Thymus (tissue), 11 donors: ENCODE measurements around the gene SFXN5. TPM values are rescaled to one million over a fixed set of nuclear protein-coding genes. Genes with fewer than 3 reads are reported as not detected.
"Not testable (repeated sequence)": the region's sequence is repeated elsewhere in the genome, so short reads cannot be mapped to it uniquely, and the experiment has no call there.

Experiments used
- DNase-seq, 9 donors: peaks; one replicate each; pipeline ENCODE4 v3.0.0-alpha.2; 2013; ENCODE audit warnings: low spot score in 9 of 9, low read depth in 6 of 9, missing footprints in 1 of 9
- H3K27ac ChIP-seq, 2 donors: one replicate each; pipeline ENCODE4 v1.5.1; 2013; ENCODE audit warnings: control low read depth in 1 of 2, low read depth in 1 of 2, low read length in 1 of 2, mild to moderate bottlenecking in 1 of 2, moderate library complexity in 1 of 2
- H3K27me3 ChIP-seq, 2 donors: one replicate each; pipeline ENCODE4 v1.5.1; 2013; ENCODE audit warnings: low read length in 1 of 2; ENCODE audit not compliant: control insufficient read depth in 2 of 2, insufficient read depth in 1 of 2
- H3K36me3 ChIP-seq, 2 donors: one replicate each; pipeline ENCODE4 v1.5.1; 2013; ENCODE audit warnings: low read length in 1 of 2, mild to moderate bottlenecking in 1 of 2, moderate library complexity in 1 of 2; ENCODE audit not compliant: control insufficient read depth in 2 of 2, insufficient read depth in 2 of 2
- H3K4me1 ChIP-seq, 2 donors: one replicate each; pipeline ENCODE4 v1.5.1; 2013; ENCODE audit warnings: low read length in 2 of 2; ENCODE audit not compliant: control insufficient read depth in 2 of 2, insufficient read depth in 2 of 2
- H3K4me3 ChIP-seq, 2 donors: one replicate each; pipeline ENCODE4 v1.5.1; 2013; ENCODE audit warnings: low read length in 2 of 2, control low read depth in 1 of 2, mild to moderate bottlenecking in 1 of 2
- H3K9me3 ChIP-seq, 2 donors: one replicate each; pipeline ENCODE4 v1.5.1; 2013; ENCODE audit warnings: low read length in 1 of 2, mild to moderate bottlenecking in 1 of 2; ENCODE audit not compliant: control insufficient read depth in 2 of 2, insufficient read depth in 1 of 2
- WGBS: extraction: QIAGEN DNeasy Blood & Tissue Kit; methylation state at CpG from one replicate; pipeline ENCODE4 v1.1.7; 2013; 5-methylcytosine and 5-hydroxymethylcytosine counted together
- polyA plus RNA-seq: library from polyadenylated mRNA; stranded (reverse); fragments of 200-250 nt; gene quantifications from one replicate; pipeline ENCODE4 v1.2.3, GENCODE V29; 2013
- total RNA-seq: library from RNA; stranded (reverse); fragments of 120-200 nt; gene quantifications from one replicate; pipeline ENCODE4 v1.2.4, GENCODE V29; 2013
- donor health status: healthy.

The SFXN5 gene
- total and polyA plus RNA-seq, 2 donors = 6.2 to 11.0 TPM

- Histone ChIP-seq H3K36me3 (no peaks in the 10 kb centered on the region), H3K4me3 (no peak overlapping the region), H3K4me1 (no peaks in the 10 kb centered on the region), H3K27me3 (peaks cover 18 to 73% of the 10 kb centered on the region in 2 donors), H3K9me3 (no peaks in the 10 kb centered on the region), H3K27ac (no peak overlapping the region)
- 94% methylated on average over 3 of the region's 3 CpGs for WGBS
- no peak for DNase-seq
These were observed 162.8 kb downstream of the SFXN5 start for GRCh38 chr2:72908741-72909140.

DNA sequence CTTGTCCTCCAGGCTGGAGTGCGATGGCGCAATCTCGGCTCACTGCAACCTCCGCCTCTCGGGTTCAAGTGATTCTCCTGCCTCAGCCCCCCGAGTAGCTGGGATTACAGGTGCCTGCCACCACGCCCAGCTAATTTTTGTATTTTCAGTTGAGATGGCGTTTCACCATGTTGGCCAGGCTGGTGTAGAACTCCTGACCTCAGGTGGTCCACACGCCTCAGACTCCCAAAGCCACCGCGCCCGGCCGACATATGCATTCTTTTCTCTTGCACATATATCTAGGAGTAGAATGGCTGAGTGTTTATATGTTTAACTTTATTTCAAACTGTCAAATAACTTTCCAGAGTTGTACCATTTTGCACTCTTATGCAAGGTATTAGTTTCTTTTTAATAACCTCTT lies 164.1 kb downstream of the SFXN5 start:
- H3K4me3 ChIP-seq, DNase-seq: not testable (repeated sequence)
- H3K27me3 ChIP-seq = peaks cover 12 to 67% of the 10 kb centered on the region in 2 donors

DNA sequence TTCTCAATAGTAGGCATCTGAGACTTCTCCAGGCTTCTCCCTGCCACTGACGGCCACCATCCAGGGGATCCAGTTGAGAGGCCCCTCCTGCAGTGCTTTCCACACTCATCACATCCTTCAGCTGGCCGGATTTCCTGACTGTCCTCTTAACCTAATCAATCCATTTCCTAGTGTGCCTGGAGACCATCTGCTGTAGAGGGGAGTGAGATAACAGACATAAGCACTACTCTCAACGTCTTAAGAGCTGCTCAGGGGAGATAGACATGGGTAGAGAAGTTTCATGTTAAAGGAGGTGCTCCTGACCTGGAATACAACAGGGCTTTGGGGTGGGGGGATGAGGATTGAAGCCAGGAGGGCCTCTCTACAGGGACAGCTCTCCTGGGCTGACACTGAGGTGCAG lies 170.1 kb downstream of the SFXN5 start:
- Histone ChIP-seq H3K27ac (no peak overlapping the region), H3K36me3 (no peaks in the 10 kb centered on the region), H3K27me3 (peaks cover 5 to 65% of the 10 kb centered on the region in 2 donors), H3K9me3 (no peaks in the 10 kb centered on the region), H3K4me1 (no peaks in the 10 kb centered on the region), H3K4me3 (no peak overlapping the region)
- WGBS = 78% methylated on average over 3 of the region's 3 CpGs
- DNase-seq = no peak

More for the DNA sequence above, 164.1 kb downstream of the SFXN5 start:
- not testable (repeated sequence) for H3K36me3 ChIP-seq, H3K9me3 ChIP-seq, H3K27ac ChIP-seq, H3K4me1 ChIP-seq
- 93% methylated on average over 13 of the region's 13 CpGs for WGBS

- no peaks in the 10 kb centered on the region for H3K9me3 ChIP-seq
- no peak overlapping the region for H3K4me3 ChIP-seq
- no peak overlapping the region for H3K27ac ChIP-seq
- no peaks in the 10 kb centered on the region for H3K4me1 ChIP-seq
- DNase-seq = no peak
- peaks cover 3 to 67% of the 10 kb centered on the region in 2 donors for H3K27me3 ChIP-seq
- WGBS = 83% methylated on average over 5 of the region's 5 CpGs
- H3K36me3 ChIP-seq = no peaks in the 10 kb centered on the region
These were observed 171.2 kb downstream of the SFXN5 start for GRCh38 chr2:72900191-72900825.

DNA sequence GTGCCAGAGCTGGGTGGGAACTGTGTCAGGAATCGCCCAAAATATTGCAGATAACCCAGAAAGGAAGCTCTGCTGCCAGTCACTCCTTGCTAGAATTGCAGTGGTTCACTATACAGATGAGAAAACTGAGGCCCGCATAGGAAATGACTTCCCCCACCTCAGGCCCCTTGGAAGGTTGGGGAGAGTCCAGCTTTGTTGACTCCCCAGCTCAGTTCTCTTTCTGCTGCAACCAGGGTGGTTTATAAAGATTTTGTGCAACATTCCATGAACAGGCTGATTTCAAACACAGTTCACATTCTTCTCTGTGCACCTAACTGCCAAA lies 173.0 kb downstream of the SFXN5 start:
- no peaks in the 10 kb centered on the region for H3K4me1 ChIP-seq
- H3K9me3 ChIP-seq = no peaks in the 10 kb centered on the region
- H3K27me3 ChIP-seq = peaks cover 3 to 84% of the 10 kb centered on the region in 2 donors
- H3K27ac ChIP-seq = no peak overlapping the region
- no peak for DNase-seq
- no peaks in the 10 kb centered on the region for H3K36me3 ChIP-seq
- 91% methylated on average over 2 of the region's 2 CpGs for WGBS
- H3K4me3 ChIP-seq = no peak overlapping the region

DNA sequence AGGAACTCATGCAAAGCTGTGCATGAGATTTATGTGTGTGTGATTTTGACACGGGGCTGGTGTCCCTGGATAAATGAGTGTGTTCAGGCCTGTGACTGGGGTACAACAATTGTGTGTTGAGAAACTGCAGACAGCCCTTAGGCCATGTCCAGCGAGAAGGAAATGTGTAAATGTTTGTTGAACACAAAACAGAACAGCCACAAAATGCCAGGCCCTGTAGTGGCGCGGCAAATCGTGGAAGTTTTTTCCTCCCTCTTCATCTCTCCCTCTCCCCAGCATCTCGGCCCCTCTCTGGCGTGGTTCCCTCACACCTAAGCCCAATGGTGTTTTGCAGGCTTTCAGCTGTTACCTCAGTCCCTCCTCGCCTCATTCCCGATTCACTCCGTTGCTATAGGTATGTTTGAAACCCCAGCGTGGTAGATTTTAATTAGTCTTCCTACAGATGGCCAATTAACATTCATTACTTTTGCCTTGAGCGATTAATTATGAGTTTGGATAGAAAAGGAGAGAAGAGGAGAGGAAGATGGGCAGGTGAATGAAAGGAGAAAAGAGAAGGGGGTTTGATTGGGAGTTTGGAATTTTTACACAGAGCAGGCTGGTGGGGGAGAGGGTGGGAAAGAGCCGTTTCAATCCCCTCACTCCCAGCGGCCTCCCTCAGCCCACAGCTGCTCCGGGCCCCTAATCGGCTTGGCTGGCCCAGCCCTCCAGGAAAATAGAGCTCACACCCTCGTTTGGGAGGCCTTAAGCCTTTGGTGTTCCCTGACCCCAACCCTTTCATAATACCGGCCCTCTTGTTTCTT lies 173.5 kb downstream of the SFXN5 start:
- Histone ChIP-seq H3K36me3 (no peaks in the 10 kb centered on the region), H3K27me3 (peaks cover 3 to 83% of the 10 kb centered on the region in 2 donors), H3K27ac (no peak overlapping the region)

DNA sequence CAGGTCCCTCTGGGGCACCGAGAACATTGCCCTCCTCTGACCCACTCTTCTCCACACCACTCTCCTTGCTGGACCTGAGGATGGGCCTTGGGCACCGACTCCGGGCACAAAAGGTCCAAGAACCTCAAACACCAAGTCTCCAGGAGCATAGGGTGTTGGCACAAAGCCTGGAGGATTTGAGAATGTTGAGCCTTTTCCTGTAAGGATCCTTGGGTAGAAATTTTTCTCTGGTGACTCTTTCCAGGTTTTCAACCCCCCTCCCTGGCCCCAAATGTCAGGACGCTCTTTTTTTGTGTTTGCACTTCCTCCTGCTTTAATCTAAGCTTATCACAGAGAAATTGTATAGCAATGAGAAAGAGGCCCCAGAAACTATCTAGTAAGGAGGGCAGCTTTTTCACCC lies 175.1 kb downstream of the SFXN5 start:
- Histone ChIP-seq H3K4me3 (no peak overlapping the region), H3K27ac (no peak overlapping the region), H3K36me3 (no peaks in the 10 kb centered on the region), H3K4me1 (no peaks in the 10 kb centered on the region), H3K27me3 (peaks cover 3 to 86% of the 10 kb centered on the region in 2 donors), H3K9me3 (no peaks in the 10 kb centered on the region)
- 85% methylated on average over 4 of the region's 4 CpGs for WGBS
- no peak for DNase-seq

More for the DNA sequence above, 173.5 kb downstream of the SFXN5 start:
- no peak for DNase-seq
- H3K4me1 ChIP-seq = no peaks in the 10 kb centered on the region
- 86% methylated on average over 18 of the region's 18 CpGs for whole genome bisulfite sequencing
- H3K9me3 ChIP-seq = no peaks in the 10 kb centered on the region
- no peak overlapping the region for H3K4me3 ChIP-seq

DNA sequence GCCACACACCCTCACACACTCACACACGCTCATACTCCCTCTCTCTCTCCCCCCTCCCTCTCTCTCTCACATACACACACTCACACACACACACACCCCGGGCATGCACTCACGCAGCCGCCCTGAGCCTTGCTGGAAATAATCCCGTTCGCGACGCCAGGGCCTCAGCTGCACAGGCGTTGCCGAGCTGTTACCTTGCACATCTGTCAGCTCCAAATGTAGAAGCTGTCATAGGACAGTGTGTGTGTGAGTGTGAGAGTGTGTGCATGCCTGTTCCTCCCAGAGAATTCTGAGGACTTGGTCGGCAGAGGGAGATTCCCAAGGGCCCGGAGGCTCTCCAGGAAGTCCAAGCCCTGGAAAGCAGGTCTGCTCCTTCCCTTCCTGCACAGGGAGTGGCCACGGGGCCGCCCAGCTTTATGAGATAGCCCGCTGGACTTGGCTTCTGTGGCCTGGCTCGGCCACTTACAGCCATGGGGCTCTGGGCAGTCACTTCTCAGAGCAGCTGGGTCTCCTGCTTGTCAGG lies 175.7 kb downstream of the SFXN5 start:
- H3K27me3 ChIP-seq = peaks cover 3 to 85% of the 10 kb centered on the region in 2 donors
- H3K27ac ChIP-seq = no peak overlapping the region
- H3K36me3 ChIP-seq = no peaks in the 10 kb centered on the region
- 35% methylated on average over 16 of the region's 16 CpGs for WGBS
- H3K4me3 ChIP-seq = no peak overlapping the region
- no peaks in the 10 kb centered on the region for H3K4me1 ChIP-seq
- no peaks in the 10 kb centered on the region for H3K9me3 ChIP-seq
- DNase-seq = no peak

DNA sequence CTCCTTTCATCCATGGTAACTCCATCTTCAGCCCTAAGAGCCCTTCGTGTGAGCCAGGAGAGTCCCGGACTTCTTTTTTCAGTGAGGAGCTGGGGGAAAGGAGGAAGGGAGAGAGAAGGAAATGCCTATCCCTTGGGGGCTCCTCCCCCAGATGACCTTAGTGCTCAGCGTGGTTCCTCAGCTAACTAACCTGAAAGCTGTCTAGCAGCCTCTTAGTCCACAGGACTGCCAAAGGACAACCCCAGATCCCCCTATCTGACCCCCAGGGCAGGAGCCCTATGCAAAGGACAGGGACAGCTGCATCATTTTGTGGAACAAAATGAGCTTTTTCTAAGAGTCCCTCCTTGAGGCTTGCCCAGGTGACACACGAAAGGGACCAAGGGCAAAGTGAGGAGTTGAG lies 176.4 kb downstream of the SFXN5 start:
- Histone ChIP-seq H3K27me3 (peaks cover 3 to 79% of the 10 kb centered on the region in 2 donors), H3K4me1 (no peaks in the 10 kb centered on the region), H3K27ac (no peak overlapping the region), H3K9me3 (no peaks in the 10 kb centered on the region), H3K36me3 (no peaks in the 10 kb centered on the region), H3K4me3 (no peak overlapping the region)
- WGBS = 16% methylated on average over 4 of the region's 4 CpGs
- no peak for DNase-seq
